ENCODE results near the gene KCNJ14.

The KCNJ14 gene

DNA sequence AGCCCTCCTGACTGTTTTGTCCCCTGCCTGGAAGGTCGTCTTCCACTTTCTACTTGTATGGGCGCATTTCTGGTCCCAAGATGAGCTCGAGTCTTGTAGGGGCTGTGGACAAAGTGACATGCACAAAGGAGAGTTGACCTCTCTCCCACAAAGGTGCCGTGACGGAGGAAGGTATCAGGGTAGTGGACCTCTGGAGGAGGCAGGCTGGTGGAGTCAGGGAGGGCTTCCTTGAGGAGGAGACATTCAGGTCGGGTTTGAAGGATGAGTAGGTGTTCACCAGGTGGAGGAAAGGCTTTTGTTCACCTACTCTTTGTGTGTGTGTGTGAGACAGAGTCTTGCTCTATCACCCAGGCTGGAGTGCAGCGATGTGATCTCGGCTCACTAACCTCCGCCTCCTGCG, 15.5 kb downstream of the KCNJ14 start:
- H3K27ac Mint-ChIP-seq = no peak overlapping the region

GRCh38 chr19:48471836-48472235, 16.5 kb downstream of the KCNJ14 start:
- Mint-ChIP-seq H3K4me3 (no peak overlapping the region), H3K36me3 (peaks cover 39 to 47% of the 10 kb centered on the region in 2 donors), H3K4me1 (peaks cover 14 to 46% of the 10 kb centered on the region in 2 donors), H3K27ac (no peak overlapping the region), H3K9me3 (no peaks in the 10 kb centered on the region), H3K27me3 (no peaks in the 10 kb centered on the region)
- ATAC-seq (replicated peaks) (no peak), DNase-seq (no peak)

More for the DNA sequence above, 15.5 kb downstream of the KCNJ14 start:
- Mint-ChIP-seq H3K27me3 (no peaks in the 10 kb centered on the region), H3K4me3 (peak overlapping the region in 1 of 2 donors; percentile 19), H3K36me3 (peaks cover 38 to 42% of the 10 kb centered on the region in 2 donors), H3K4me1 (peaks cover 14 to 46% of the 10 kb centered on the region in 2 donors), H3K9me3 (no peaks in the 10 kb centered on the region)
- no peak for DNase-seq
- no peak for ATAC-seq (replicated peaks)

GRCh38 chr19:48473161-48473966, 18.0 kb downstream of the KCNJ14 start:
- ATAC-seq (replicated peaks) (no peak), DNase-seq (no peak)
- Mint-ChIP-seq H3K4me3 (no peak overlapping the region), H3K4me1 (peaks cover 10 to 38% of the 10 kb centered on the region in 2 donors), H3K27ac (no peak overlapping the region), H3K36me3 (peaks cover 39 to 47% of the 10 kb centered on the region in 2 donors), H3K27me3 (no peaks in the 10 kb centered on the region), H3K9me3 (no peaks in the 10 kb centered on the region)

- Mint-ChIP-seq H3K9me3 (no peaks in the 10 kb centered on the region), H3K36me3 (peaks cover 39 to 48% of the 10 kb centered on the region in 2 donors), H3K4me1 (peaks cover 8 to 33% of the 10 kb centered on the region in 2 donors), H3K4me3 (no peak overlapping the region), H3K27ac (peak overlapping the region; percentile 53), H3K27me3 (no peaks in the 10 kb centered on the region)
- DNase-seq (no peak), ATAC-seq (replicated peaks) (no peak)
These were observed 18.8 kb downstream of the KCNJ14 start for GRCh38 chr19:48474084-48474592.

- no peak overlapping the region for H3K4me3 Mint-ChIP-seq
- no peak for ATAC-seq (replicated peaks)
- peaks cover 37 to 54% of the 10 kb centered on the region in 2 donors for H3K36me3 Mint-ChIP-seq
- no peaks in the 10 kb centered on the region for H3K9me3 Mint-ChIP-seq
- no peak overlapping the region for H3K27ac Mint-ChIP-seq
- no peak for DNase-seq
- no peaks in the 10 kb centered on the region for H3K27me3 Mint-ChIP-seq
- peaks cover 11 to 36% of the 10 kb centered on the region in 2 donors for H3K4me1 Mint-ChIP-seq
These were observed 20.1 kb downstream of the KCNJ14 start for GRCh38 chr19:48475369-48476068.

GRCh38 chr19:48476176-48476575, 20.8 kb downstream of the KCNJ14 start:
- no peak for ATAC-seq (replicated peaks)
- H3K27me3 Mint-ChIP-seq = no peaks in the 10 kb centered on the region

DNA sequence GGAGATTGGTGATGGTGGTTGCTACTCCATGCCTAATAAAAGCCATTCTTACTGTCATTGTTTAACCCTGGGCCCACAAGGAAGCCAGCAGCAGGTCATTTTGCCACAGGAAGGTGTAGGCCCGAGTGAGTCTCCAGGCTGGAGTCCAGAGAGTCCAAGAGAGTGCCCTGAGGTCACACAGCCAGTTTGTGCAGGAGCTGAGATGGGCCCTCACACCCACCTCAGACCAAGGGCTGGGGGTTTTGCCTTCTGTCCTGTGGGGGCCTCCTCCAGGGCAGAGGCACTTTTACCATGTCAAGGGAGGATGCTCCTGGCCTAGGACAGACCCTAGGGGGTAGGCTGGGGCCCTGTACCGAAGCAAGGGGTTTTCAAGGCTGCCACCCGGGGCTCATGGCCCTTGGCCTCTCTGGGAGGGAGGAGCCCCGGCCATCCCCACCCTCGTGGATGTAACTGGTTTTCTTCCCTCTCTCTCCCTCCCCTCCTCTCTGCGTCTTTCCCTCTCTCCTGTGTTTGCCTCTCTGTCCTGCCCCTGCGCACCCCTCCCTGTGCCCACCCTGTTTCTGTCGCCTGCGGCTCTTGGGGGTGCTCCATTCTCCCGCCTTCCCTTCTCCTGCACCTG, 21.8 kb downstream of the KCNJ14 start:
- H3K36me3 Mint-ChIP-seq = peaks cover 31 to 42% of the 10 kb centered on the region in 2 donors
- DNase-seq = no peak
- no peak overlapping the region for H3K4me3 Mint-ChIP-seq
- ATAC-seq (replicated peaks) = no peak
- H3K4me1 Mint-ChIP-seq = peaks cover 19 to 35% of the 10 kb centered on the region in 2 donors
- H3K27ac Mint-ChIP-seq = peak overlapping the region; percentile 47
- H3K27me3 Mint-ChIP-seq = no peaks in the 10 kb centered on the region
- no peaks in the 10 kb centered on the region for H3K9me3 Mint-ChIP-seq

More at GRCh38 chr19:48476176-48476575, 20.8 kb downstream of the KCNJ14 start:
- DNase-seq = no peak
- Mint-ChIP-seq H3K4me3 (no peak overlapping the region), H3K9me3 (no peaks in the 10 kb centered on the region), H3K4me1 (peaks cover 14 to 36% of the 10 kb centered on the region in 2 donors), H3K36me3 (peaks cover 34 to 50% of the 10 kb centered on the region in 2 donors), H3K27ac (peak overlapping the region; percentile 31)

- DNase-seq (no peak), ATAC-seq (replicated peaks) (no peak)
- Mint-ChIP-seq H3K27ac (peak overlapping the region; percentile 56), H3K4me1 (peaks cover 17 to 30% of the 10 kb centered on the region in 2 donors), H3K4me3 (no peak overlapping the region), H3K9me3 (no peaks in the 10 kb centered on the region), H3K27me3 (no peaks in the 10 kb centered on the region), H3K36me3 (peaks cover 26 to 37% of the 10 kb centered on the region in 2 donors)
These were observed 22.4 kb downstream of the KCNJ14 start for GRCh38 chr19:48477698-48478338.

DNA sequence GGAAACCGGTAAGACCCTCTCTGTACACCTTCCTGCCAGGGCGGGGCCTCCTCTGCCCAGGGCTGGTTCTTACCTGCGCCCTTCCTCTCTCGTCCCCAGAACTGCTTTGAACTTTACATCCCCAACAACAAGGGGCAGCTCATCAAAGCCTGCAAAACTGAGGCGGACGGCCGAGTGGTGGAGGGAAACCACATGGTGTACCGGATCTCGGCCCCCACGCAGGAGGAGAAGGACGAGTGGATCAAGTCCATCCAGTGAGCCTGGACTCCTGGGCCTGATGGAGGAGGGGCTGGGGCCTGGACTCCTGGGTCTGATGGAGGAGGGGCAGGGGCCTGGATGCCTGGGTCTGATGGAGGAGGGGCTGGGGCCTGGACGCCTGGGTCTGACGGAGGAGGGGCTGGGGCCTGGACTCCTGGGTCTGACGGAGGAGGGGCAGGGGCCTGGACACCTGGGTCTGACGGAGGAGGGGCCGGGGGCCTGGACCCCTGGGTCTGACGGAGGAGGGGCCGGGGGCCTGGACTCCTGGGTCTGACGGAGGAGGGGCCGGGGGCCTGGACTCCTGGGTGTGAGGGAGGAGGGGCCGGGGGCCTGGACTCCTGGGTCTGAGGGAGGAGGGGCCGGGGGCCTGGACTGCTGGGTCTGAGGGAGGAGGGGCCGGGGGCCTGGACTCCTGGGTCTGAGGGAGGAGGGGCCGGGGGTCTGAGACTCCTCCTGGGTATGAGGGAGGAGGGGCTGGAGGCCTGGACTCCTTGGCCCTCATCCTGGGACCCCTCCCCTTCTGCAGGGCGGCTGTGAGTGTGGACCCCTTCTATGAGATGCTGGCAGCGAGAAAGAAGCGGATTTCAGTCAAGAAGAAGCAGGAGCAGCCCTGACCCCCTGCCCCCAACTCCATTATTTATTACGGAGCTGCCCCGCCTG, 23.2 kb downstream of the KCNJ14 start:
- no peak overlapping the region for H3K27ac Mint-ChIP-seq
- peaks cover 0 to 3% of the 10 kb centered on the region in 2 donors for H3K27me3 Mint-ChIP-seq
- H3K36me3 Mint-ChIP-seq = peaks cover 20 to 29% of the 10 kb centered on the region in 2 donors
- H3K9me3 Mint-ChIP-seq = no peaks in the 10 kb centered on the region
- peaks cover 17 to 26% of the 10 kb centered on the region in 2 donors for H3K4me1 Mint-ChIP-seq
- DNase-seq (no peak), ATAC-seq (replicated peaks) (no peak)
- H3K4me3 Mint-ChIP-seq = no peak overlapping the region

DNA sequence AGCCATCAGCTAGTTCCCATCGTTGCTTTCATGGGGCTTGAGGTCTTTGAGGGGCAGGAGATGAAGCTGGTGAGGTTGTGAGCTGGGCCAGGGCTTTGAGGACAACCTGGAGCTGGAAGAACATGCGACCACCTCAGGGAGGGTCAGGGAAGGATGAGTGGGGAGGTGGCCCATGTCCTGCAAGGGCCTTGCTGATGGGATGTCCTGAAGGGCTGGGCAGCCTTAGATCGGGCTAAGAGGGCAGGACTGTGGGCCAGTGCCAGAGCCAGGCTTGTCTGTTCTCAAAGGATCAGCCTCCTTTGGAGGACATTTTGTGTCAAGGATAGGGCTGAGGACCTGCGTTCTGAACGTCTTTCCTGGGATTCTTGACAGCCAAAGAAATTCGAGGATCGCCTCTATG, 24.3 kb downstream of the KCNJ14 start:
- no peaks in the 10 kb centered on the region for H3K9me3 Mint-ChIP-seq
- peaks cover 0 to 10% of the 10 kb centered on the region in 2 donors for H3K27me3 Mint-ChIP-seq
- DNase-seq (no peak), ATAC-seq (replicated peaks) (no peak)
- H3K4me1 Mint-ChIP-seq = peaks cover 14 to 20% of the 10 kb centered on the region in 2 donors
- no peak overlapping the region for H3K27ac Mint-ChIP-seq
- H3K36me3 Mint-ChIP-seq = peaks cover 12 to 21% of the 10 kb centered on the region in 2 donors
- H3K4me3 Mint-ChIP-seq = peak overlapping the region; percentile 85 to 94

GRCh38 chr19:48480183-48480557, 24.8 kb downstream of the KCNJ14 start:
- Mint-ChIP-seq H3K36me3 (peaks cover 8 to 16% of the 10 kb centered on the region in 2 donors), H3K9me3 (no peaks in the 10 kb centered on the region), H3K27me3 (peaks cover 0 to 10% of the 10 kb centered on the region in 2 donors), H3K4me3 (peak overlapping the region; percentile 85 to 94), H3K27ac (peak overlapping the region; percentile 93), H3K4me1 (peaks cover 14 to 19% of the 10 kb centered on the region in 2 donors)
- no peak for DNase-seq
- ATAC-seq (replicated peaks) = peak; percentile 52 to 61

DNA sequence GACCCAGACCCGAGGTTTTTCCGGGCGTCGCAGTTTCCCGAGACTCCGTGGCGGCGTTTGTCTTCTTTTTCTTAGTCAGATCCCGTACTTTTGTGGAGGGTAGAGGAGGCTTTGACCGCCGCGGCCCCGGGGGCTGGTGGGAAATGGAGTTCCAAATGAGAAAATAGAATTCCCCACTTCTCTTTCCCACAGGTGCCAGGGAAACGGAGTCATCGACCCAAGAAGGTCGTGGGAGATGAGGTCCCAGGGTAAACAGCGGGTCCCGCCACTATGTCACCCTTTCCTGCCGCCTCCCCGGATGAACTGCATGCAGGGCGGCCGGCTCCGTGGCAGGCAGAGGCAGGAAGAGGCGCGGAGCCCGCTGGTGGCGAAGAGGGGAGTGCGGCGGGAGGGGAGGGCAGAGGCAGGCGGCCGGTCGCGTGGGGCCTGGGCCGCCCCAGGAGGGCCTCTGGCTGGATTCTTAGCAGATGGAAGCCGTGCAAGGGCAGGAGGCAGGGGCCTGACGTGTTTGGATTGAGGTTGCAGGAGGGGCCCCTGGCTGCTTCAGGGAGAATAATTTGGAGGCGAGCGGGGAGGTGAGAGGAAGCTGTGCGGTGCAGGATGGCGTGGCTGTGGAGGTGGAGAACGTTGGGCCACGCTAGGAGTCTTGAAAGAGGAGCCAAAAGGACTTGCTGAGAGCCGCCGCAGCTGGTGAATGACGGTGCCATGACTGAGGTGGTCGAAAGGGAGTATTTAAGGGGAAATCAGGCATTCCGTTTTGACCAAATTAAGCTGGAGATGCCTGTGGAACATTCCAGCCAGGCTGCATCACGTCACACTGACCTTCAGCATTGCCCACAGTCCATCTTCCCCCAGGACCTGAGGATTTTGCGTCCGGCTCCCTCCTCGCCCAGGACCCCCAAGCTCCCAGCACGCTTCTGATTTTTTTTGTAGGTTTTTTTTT, 25.5 kb downstream of the KCNJ14 start:
- Mint-ChIP-seq H3K27ac (peak overlapping the region; percentile 93), H3K9me3 (no peaks in the 10 kb centered on the region), H3K27me3 (peaks cover 0 to 10% of the 10 kb centered on the region in 2 donors), H3K36me3 (peaks cover 2 to 12% of the 10 kb centered on the region in 2 donors), H3K4me3 (peak overlapping the region; percentile 85 to 94), H3K4me1 (peaks cover 14 to 19% of the 10 kb centered on the region in 2 donors)
- DNase-seq (no peak), ATAC-seq (replicated peaks) (peak; percentile 81 to 85)

Measured in stimulated activated naive B cell treated with anti-CD40 and anti-IgM and Interleukin-4, amounts not matched to agents 10 μg/mL and 1 μg/mL and 100 μg/mL, for 72 hours (primary cell).